Uterus (tissue), 2 donors: Measurements from ENCODE around the gene PUSL1.

ENCODE experiments used
- CTCF ChIP-seq, 4 experiments: fragments of 200-600 bp in 2 of 4; fragments of 450-650 bp in 2 of 4; sonication (generic) in 2 of 4; IDR thresholded peaks; one replicate each; pipeline ENCODE4 v1.5.1; 2016 to 2019; ENCODE audit warnings: antibody characterized with exemption in 4 of 4, mild to moderate bottlenecking in 2 of 4, moderate library complexity in 1 of 4
- POLR2A ChIP-seq, 2 donors: fragments of 450-650 bp; IDR thresholded peaks; one replicate each; pipeline ENCODE4 v1.6.1; 2016; ENCODE audit warnings: antibody characterized with exemption in 2 of 2, mild to moderate bottlenecking in 1 of 2, moderate library complexity in 1 of 2

GRCh38 chr1:1335283-1335682 is 26.9 kb downstream of the PUSL1 start:
- no peak for TF ChIP-seq CTCF (IDR thresholded peaks at IDR 0.05)
- no peak for TF ChIP-seq POLR2A (IDR thresholded peaks at IDR 0.05)
